ENCODE measurements around the gene TGM5.
"Not testable (repeated sequence)": the region's sequence is repeated elsewhere in the genome, so short reads cannot be mapped to it uniquely, and the experiment has no call there.

TGM5 gene, protein sequence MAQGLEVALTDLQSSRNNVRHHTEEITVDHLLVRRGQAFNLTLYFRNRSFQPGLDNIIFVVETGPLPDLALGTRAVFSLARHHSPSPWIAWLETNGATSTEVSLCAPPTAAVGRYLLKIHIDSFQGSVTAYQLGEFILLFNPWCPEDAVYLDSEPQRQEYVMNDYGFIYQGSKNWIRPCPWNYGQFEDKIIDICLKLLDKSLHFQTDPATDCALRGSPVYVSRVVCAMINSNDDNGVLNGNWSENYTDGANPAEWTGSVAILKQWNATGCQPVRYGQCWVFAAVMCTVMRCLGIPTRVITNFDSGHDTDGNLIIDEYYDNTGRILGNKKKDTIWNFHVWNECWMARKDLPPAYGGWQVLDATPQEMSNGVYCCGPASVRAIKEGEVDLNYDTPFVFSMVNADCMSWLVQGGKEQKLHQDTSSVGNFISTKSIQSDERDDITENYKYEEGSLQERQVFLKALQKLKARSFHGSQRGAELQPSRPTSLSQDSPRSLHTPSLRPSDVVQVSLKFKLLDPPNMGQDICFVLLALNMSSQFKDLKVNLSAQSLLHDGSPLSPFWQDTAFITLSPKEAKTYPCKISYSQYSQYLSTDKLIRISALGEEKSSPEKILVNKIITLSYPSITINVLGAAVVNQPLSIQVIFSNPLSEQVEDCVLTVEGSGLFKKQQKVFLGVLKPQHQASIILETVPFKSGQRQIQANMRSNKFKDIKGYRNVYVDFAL

DNA sequence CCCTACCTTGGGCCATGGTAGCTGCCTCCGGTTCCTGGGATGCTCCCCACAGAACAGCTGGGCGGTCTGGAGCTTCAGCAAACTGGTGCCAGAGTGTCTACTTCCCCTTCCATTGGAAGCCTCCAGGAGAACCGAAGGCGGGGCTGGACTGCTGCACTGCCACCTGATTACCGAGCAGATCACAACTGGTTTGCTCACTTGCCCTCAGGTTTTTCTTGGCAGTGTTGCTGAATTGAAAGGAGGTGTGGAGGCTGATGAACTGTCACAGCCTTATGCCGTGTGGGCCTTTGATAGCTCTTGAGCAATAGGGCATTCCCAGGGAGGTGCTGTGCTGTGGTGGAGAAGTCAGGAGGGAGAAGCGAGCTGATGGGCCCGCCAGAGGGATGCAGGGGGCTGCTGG, at the start of gene TGM5:
Gene TGM5 (minus strand): TSS at position 95 of the 400 bp plus-strand sequence. CDS start 79 bp downstream, at position 16.
- DNase-seq (ENCODE audit: low read depth in 3 of 3): no peak

DNA sequence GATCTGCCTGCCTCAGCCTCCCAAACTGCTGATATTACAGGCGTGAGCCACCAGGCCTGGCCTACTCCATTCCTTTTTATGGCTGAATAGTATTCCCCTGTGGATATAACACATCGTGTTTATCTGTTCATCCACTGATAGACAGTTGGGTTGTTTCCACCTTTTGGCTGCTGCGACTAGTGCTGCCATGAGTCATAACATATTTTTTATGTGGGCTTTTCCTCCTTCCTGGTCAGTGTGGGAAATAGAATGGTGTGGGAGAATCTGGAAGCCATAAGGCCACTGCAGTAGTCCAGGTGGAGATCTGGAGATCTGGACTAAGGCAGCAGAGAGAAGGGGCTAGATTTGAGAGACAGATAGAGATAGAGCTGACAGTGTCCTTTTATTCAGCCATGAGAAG, 47.4 kb upstream of the TGM5 start:
- DNase-seq (ENCODE audit: low read depth in 3 of 3): no peak

DNA sequence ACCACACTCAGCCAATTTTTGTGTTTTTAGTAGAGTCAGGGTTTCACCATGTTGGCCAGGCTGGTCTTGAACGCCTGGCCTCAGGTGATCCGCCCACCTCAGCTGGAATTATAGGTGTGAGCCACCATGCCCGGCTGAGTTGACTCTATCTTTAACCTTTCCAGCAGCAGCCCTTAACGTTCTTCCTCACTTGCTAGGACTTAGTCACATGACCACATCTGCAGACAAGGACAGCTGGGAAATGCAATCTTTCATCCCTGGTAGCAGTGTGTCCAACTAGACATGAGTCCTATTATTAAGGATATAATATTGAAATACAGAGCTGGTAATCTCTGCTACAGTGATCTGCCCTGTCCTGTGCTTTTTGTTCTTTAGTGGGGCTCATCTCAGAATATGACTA, 45.6 kb upstream of the TGM5 start:
- DNase-seq (ENCODE audit: low read depth in 3 of 3): no peak

- DNase-seq (ENCODE audit: low read depth in 3 of 3): no peak
Measured at GRCh38 chr15:43302205-43302817, 35.6 kb upstream of the TGM5 start, which contains the start of gene TGM7. Gene TGM7 (minus strand): TSS chr15:43302255.

DNA sequence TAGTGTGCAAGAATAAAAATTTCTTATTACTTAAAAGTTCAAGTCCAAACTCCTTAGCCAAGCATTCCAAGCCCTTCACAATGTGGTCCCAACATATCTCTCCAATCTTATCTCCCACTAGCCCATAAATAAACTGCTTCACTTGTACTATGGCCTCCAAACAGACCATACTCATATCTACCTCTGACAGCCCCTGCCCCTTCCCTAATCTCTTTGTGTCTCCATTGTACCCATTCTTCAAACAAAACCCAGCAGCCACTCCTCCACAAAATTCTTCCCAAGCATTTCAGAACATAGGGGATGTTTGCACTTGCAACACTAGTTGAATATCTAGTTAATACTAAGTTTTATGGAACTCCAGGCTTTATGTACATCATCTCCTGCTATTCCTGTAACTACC, 33.2 kb upstream of the TGM5 start:
- no peak for DNase-seq (ENCODE audit: low read depth in 3 of 3)

DNA sequence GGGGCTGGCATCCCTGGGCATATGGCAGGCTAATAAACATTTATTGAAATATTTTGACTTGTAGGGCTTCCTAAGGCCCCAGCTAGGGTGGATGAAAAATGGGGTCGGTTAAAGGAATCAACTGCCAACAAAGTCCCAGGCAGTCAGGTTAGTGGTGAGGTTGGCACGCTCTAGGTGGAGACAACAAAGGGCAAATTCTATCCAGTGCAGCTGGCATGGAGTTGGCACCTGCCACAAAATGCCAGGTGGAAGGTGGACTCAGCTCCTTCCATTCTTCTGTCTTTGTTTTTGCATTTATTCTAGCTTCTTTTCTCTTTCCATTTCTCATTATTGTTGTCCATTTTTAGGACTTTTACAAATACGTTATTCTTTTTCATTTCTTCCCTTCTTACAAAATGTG, 32.7 kb upstream of the TGM5 start:
- DNase-seq (ENCODE audit: low read depth in 3 of 3): no peak

GRCh38 chr15:43294091-43294706, 27.5 kb upstream of the TGM5 start:
- DNase-seq (ENCODE audit: low read depth in 3 of 3): no peak

- DNase-seq (ENCODE audit: low read depth in 3 of 3): no peak
Measured at GRCh38 chr15:43293432-43293831, 26.7 kb upstream of the TGM5 start.

GRCh38 chr15:43292375-43293078, 25.8 kb upstream of the TGM5 start:
- DNase-seq (ENCODE audit: low read depth in 3 of 3): no peak

DNA sequence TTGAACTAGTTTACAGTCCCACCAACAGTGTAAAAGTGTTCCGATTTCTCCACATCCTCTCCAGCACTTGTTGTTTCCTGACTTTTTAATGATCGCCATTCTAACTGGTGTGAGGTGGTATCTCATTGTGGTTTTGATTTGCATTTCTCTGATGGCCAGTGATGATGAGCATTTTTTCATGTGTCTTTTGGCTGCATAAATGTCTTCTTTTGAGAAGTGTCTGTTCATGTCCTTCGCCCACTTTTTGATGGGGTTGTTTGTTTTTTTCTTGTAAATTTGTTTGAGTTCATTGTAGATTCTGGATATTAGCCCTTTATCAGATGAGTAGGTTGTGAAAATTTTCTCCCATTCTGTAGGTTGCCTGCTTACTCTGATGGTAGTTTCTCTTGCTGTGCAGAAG, 22.9 kb upstream of the TGM5 start:
- DNase-seq (ENCODE audit: low read depth in 3 of 3): not testable (repeated sequence)

GRCh38 chr15:43287254-43287653, 20.5 kb upstream of the TGM5 start:
- no peak for DNase-seq (ENCODE audit: low read depth in 3 of 3)

GRCh38 chr15:43286074-43286473, 19.3 kb upstream of the TGM5 start:
- DNase-seq (ENCODE audit: low read depth in 3 of 3): no peak

- DNase-seq (ENCODE audit: low read depth in 3 of 3): peak in 2 of 3 donors; percentile 36 to 45
Measured at GRCh38 chr15:43285609-43286037, 18.9 kb upstream of the TGM5 start.

DNA sequence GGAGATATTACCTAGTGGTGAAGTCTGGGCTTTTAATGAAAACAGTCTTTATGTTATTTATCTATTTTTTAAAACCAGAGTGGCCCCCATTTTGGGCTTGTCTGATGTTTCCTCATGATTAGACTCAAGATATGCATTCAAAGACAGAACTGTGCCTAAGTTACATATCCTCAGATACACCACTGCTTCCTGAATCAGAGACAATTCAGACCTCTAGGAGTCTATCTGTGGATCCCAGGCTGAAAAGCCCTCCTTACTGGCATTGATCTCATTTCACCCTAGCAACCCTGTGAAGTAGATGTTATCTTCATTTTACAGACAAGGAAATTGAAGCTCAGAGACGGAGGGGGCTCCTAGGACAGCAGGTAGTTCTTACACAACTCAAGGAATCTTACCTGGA, 16.8 kb upstream of the TGM5 start:
- no peak for DNase-seq (ENCODE audit: low read depth in 3 of 3)

DNA sequence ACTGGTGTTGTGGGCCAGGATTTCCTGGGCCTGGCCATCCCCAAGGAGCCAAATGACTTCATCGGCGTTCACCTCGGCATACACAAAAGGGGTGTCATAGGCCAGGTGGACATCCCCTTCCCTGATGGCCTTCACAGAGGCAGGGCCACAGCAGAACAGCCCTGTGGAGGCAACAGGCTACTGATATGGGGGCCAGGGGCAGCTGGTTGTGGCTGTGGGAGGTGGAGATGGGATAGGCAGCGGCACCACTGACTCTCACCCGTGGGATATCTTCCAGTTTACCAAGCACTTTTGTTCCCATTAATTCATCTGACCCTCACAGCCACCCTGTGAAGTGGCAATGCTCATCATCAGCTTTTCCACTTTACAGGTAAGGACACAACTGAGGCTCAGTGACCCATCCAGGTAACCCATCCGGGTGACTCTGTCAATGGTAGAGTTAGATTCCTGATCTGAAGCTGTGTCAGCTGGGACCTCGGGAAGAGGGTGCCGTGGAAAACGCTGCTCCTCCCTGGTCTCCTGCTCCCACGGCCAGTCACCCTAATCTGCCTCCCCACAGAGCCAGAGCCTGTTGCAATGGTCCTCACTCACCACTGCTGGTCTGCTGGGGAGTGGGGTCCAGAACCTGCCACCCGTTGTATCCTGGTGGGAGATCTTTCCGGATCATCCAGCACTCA, 15.3 kb upstream of the TGM5 start:
- DNase-seq (ENCODE audit: low read depth in 3 of 3): no peak

DNA sequence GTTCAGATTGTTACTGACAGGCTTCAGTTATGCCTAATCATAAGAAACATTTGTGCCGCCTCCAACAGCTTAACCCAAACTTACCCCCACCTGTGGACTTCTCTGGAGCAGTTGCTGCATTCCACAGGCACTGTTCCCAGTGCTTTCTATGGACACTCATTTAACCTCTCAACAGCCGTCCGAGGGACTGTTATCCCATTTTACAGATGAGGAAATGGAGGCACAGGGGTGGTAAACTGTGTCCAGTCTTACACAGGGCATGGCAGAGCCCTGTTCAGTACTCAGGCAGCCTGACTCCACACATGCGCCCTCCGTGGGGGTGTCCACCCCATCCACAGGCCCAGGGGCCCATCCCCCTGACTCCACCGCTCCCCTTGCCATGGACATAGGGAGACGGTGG, 14.3 kb upstream of the TGM5 start:
- no peak for DNase-seq (ENCODE audit: low read depth in 3 of 3)

DNA sequence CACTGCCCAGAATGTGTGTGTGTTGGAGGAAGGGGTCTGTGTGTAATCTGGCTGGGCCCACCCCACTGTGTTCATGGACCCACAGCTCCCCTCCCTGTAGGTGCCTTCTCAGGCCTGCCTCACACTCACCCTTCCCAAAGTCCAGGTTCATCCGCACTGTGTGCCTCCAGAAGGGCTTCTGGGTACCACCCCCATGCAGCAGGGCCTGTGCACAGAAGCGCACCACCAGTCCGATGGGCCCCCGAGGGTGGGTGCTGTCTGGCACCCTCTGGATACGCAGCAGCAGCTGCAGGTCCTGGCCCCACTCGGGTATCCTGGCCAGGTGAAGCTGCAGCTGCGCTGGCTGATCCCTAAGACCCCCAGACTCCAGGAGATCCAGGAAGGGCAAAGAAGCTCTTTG, 12.8 kb upstream of the TGM5 start:
- no peak for DNase-seq (ENCODE audit: low read depth in 3 of 3)

DNA sequence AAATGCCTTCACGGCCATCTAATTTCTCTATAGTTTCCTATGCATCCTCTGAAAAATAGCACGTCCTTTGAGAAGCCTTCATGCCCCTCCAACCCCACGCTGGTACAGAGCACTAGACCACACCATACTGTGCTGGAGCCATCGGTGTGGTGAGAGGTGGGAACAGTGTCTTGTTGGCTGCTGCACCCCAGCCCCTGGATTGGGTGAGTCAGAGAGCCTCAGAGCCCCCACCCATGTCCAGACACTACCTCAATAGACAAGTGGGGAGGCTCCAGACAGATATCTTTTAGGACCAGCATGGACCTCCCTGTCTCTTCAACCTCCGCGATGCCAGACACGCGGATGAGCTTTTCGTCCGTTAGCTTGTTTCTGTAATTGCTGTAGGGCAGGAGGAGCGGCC, 12.1 kb upstream of the TGM5 start:
- no peak for DNase-seq (ENCODE audit: low read depth in 3 of 3)

- no peak for DNase-seq (ENCODE audit: low read depth in 3 of 3)
Measured at GRCh38 chr15:43277901-43278300, 11.2 kb upstream of the TGM5 start.

- DNase-seq (ENCODE audit: low read depth in 3 of 3): no peak
Measured at GRCh38 chr15:43277231-43277823, 10.6 kb upstream of the TGM5 start.
